Bronchial epithelial cell (primary cell): Measurements from ENCODE around the gene TMPRSS6. TPM values are rescaled to one million over a fixed set of nuclear protein-coding genes. Genes with fewer than 3 reads are reported as not detected.

Source experiments
- DNase-seq: peaks from one replicate; pipeline ENCODE4 v3.0.0-alpha.2; 2010; ENCODE audit warnings: low read depth
- FAIRE-seq: peaks from 2 replicates; lab custom pipeline; 2011; peaks lifted over from hg19 to GRCh38; lab: Jason Lieb, UNC
- H3K27me3 ChIP-seq: 2 replicates; pipeline ENCODE4 v1.5.1; 2011; ENCODE audit warnings: low read length; ENCODE audit not compliant: control insufficient read depth, insufficient read depth
- H3K36me3 ChIP-seq: 2 replicates; pipeline ENCODE4 v1.5.1; 2011; ENCODE audit warnings: low read length; ENCODE audit not compliant: control insufficient read depth, insufficient read depth
- H3K4me3 ChIP-seq: 2 replicates; pipeline ENCODE4 v1.5.1; 2011; ENCODE audit warnings: mild to moderate bottlenecking, low read depth, low read length, control low read depth
- total RNA-seq: library from RNA; depleted of rRNA; stranded (reverse); fragments of >200 nt; gene quantifications from 2 replicates; pipeline ENCODE4 v1.2.1, GENCODE V29; 2014
- TF ChIP-seq, protein P1 (sequence below): IDR thresholded peaks from 2 replicates; pipeline ENCODE4 v1.5.1; 2011; ENCODE audit warnings: mild to moderate bottlenecking, moderate library complexity, low read length, control low read depth, inconsistent platforms; ENCODE audit not compliant: insufficient read depth, severe bottlenecking

Gene TMPRSS6
- total RNA-seq, 1 donor from 2014 or later = not detected

DNA sequence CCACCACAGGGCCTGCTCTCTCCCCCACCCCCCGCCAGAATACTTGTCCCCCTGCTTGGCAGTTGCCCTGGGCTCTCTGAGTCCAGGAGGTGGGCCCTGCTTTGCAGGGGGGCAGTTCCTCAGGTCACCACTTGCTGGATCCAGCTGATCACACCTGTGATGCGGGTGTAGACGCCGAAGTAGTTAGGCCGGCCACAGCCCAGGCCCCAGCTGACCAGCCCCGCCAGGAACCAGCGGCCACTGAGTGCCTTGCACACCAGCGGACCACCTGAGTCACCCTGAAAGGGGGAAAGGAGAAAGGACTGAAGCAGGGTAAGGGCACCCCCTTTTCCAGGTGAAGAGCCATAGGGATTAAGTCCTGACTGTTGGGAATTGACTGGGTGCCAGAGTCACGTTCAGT, 43.6 kb downstream of the TMPRSS6 start:
- Histone ChIP-seq H3K27me3 (peaks cover 6% of the 10 kb centered on the region), H3K36me3 (no peaks in the 10 kb centered on the region), H3K4me3 (no peak overlapping the region)
- TF ChIP-seq, protein P1, sequence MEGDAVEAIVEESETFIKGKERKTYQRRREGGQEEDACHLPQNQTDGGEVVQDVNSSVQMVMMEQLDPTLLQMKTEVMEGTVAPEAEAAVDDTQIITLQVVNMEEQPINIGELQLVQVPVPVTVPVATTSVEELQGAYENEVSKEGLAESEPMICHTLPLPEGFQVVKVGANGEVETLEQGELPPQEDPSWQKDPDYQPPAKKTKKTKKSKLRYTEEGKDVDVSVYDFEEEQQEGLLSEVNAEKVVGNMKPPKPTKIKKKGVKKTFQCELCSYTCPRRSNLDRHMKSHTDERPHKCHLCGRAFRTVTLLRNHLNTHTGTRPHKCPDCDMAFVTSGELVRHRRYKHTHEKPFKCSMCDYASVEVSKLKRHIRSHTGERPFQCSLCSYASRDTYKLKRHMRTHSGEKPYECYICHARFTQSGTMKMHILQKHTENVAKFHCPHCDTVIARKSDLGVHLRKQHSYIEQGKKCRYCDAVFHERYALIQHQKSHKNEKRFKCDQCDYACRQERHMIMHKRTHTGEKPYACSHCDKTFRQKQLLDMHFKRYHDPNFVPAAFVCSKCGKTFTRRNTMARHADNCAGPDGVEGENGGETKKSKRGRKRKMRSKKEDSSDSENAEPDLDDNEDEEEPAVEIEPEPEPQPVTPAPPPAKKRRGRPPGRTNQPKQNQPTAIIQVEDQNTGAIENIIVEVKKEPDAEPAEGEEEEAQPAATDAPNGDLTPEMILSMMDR = no peak
- no peak for DNase-seq
- FAIRE-seq = no peak

DNA sequence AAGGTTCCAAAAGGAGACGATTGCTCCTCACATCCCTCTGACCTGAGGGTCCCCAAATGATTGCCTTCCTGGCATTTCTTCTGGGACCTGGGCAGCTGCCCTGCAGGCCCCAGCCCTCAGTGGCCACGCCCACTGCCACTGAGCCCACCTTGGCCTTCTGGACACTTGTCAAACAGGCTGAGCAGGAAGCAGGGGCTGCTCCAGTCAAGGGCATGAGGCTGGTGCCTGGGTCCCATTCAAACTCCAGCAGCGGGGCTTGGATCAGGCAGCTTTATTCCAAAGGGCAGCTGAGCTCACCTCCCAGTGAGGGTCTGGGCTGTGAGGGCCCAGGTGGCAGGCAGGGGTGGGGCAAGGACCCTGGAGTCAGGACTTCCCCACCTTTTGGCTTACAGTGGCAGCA, 44.3 kb downstream of the TMPRSS6 start:
- no peaks in the 10 kb centered on the region for H3K36me3 ChIP-seq
- no peak for FAIRE-seq
- TF ChIP-seq, protein P1 = no peak

DNA sequence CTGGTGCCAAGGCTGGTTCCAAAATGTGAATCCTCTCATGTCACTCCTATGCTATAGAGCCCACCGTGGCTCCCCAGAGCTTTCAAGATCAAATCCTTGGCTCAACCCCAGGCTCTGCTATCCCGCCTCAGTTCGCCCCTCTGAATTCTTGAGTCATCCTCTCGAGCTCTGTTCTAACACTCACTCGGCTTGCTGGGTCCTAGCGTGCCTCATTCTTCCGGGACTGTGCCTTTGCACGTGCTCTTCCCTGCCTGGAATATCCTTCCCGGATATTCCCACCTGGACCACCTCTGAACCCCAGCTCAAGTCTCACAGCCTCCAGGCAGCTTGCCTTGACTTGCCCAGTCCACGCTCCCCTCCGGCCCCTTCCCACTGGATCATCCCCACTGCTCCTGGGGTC, 45.0 kb downstream of the TMPRSS6 start:
- TF ChIP-seq, protein P1 = no peak
- Histone ChIP-seq H3K36me3 (no peaks in the 10 kb centered on the region), H3K4me3 (no peak overlapping the region), H3K27me3 (peaks cover 1% of the 10 kb centered on the region)
- FAIRE-seq (peak; percentile 64), DNase-seq (no peak)

More for the DNA sequence above, 44.3 kb downstream of the TMPRSS6 start:
- Histone ChIP-seq H3K27me3 (peaks cover 5% of the 10 kb centered on the region), H3K4me3 (no peak overlapping the region)
- DNase-seq = no peak

- DNase-seq (no peak), FAIRE-seq (no peak)
- H3K27me3 ChIP-seq = peaks cover 1% of the 10 kb centered on the region
- no peak overlapping the region for H3K4me3 ChIP-seq
- TF ChIP-seq, protein P1 = no peak
- H3K36me3 ChIP-seq = no peaks in the 10 kb centered on the region
Observed at GRCh38 chr22:37063431-37064420, 45.8 kb downstream of the TMPRSS6 start.

DNA sequence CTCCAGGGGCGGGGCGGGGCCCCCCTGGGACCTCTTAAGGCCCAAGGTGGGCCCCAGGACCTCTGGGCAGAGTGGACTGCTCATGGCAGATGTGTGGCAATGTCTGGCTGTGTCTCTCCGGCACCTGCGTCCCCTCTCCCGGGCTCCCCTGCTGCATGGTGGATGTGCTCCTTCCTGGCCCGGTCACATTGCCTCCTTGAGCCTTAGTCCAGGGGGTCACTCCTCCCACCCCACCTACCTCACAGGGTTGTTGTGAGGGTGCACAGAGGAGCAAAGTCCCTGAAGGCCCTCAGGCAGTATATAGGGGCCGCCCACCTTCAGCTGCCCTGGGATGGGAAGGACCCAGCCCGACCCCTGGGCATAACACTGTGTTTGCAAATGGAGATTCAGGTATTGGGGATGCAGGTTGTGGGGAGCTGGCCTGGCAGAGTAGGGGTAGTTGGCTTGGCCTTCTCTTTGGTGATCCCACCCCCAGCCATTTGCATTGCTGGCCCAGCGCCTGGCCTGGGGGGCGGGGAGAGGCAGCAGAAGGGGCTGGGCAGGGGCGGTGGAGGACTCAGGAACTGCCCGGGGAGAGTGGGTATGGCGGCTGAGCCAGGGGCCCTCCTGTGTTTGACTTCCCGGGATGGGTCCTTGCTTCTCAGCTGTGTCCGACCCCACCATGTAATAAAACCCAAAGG, 46.7 kb downstream of the TMPRSS6 start:
- Histone ChIP-seq H3K36me3 (no peaks in the 10 kb centered on the region), H3K27me3 (peaks cover 1% of the 10 kb centered on the region), H3K4me3 (no peak overlapping the region)
- no peak for FAIRE-seq
- no peak for DNase-seq
- TF ChIP-seq, protein P1 = no peak
